OCI-LY1 (cell line): Measurements from ENCODE around the gene GCKR.

ENCODE experiments used
- H2AFZ ChIP-seq: fragments of 200-600 bp; sonication (generic), shearing (Covaris generic); 2 replicates; pipeline ENCODE4 v1.6.0; 2014; ENCODE audit warnings: antibody characterized with exemption, mild to moderate bottlenecking, low read length
- H3F3A ChIP-seq: fragments of 200-600 bp; sonication (generic), shearing (Covaris generic); 2 replicates; pipeline ENCODE4 v1.6.0; 2014; ENCODE audit warnings: mild to moderate bottlenecking, antibody characterized with exemption, low read length, moderate library complexity; ENCODE audit not compliant: insufficient read depth
- H3K27ac ChIP-seq: fragments of 200-600 bp; sonication (generic); 2 replicates; pipeline ENCODE4 v1.5.1; 2014; ENCODE audit warnings: low read length, mixed run types, mild to moderate bottlenecking, low read depth; ENCODE audit not compliant: poor library complexity, severe bottlenecking
- H3K27me3 ChIP-seq: fragments of 200-600 bp; sonication (generic); 2 replicates; pipeline ENCODE4 v1.6.0; 2014; ENCODE audit warnings: antibody characterized with exemption, mild to moderate bottlenecking, low read length, moderate library complexity; ENCODE audit not compliant: insufficient read depth
- H3K36me3 ChIP-seq: fragments of 200-600 bp; sonication (generic); 2 replicates; pipeline ENCODE4 v1.6.1; 2014; ENCODE audit warnings: mild to moderate bottlenecking, antibody characterized with exemption, low read length, moderate library complexity, mixed read lengths; ENCODE audit not compliant: insufficient read depth
- H3K4me1 ChIP-seq: fragments of 200-600 bp; sonication (generic); 2 replicates; pipeline ENCODE4 v1.5.1; 2014; ENCODE audit warnings: mild to moderate bottlenecking, low read length, moderate library complexity; ENCODE audit not compliant: insufficient read depth, severe bottlenecking
- H3K4me2 ChIP-seq: fragments of 200-600 bp; sonication (generic), shearing (Covaris generic); 2 replicates; pipeline ENCODE4 v1.6.1; 2014; ENCODE audit warnings: low read length
- H3K4me3 ChIP-seq: fragments of 200-600 bp; sonication (generic); 2 replicates; pipeline ENCODE4 v1.5.1; 2014; ENCODE audit warnings: low read length, low read depth, mild to moderate bottlenecking, mixed read lengths; ENCODE audit not compliant: poor library complexity, severe bottlenecking
- H3K79me2 ChIP-seq: fragments of 200-600 bp; shearing (Covaris generic); 2 replicates; pipeline ENCODE4 v1.6.1; 2016; ENCODE audit warnings: mixed run types, low read length, mixed read lengths; ENCODE audit not compliant: insufficient read depth
- H3K9ac ChIP-seq: fragments of 200-600 bp; sonication (generic), shearing (Covaris generic); 2 replicates; pipeline ENCODE4 v1.6.1; 2014; ENCODE audit warnings: mild to moderate bottlenecking, low read length, mixed read lengths
- H3K9me2 ChIP-seq: fragments of 200-600 bp; sonication (generic), shearing (Covaris generic); 2 replicates; pipeline ENCODE4 v1.6.1; 2014; ENCODE audit warnings: low read depth, mild to moderate bottlenecking, low read length, mixed read lengths
- H3K9me3 ChIP-seq: fragments of 200-600 bp; shearing (Covaris generic); 2 replicates; pipeline ENCODE4 v1.6.1; 2014; ENCODE audit warnings: low read length, mixed read lengths
- H4K20me1 ChIP-seq: fragments of 200-600 bp; sonication (generic), shearing (Covaris generic); 2 replicates; pipeline ENCODE4 v1.6.0; 2016; ENCODE audit warnings: mild to moderate bottlenecking, low read length; ENCODE audit not compliant: insufficient read depth
- CTCF ChIP-seq: fragments of 200-600 bp; sonication (generic), shearing (Covaris generic); IDR thresholded peaks from 2 replicates; pipeline ENCODE4 v1.5.1; 2017; ENCODE audit warnings: mild to moderate bottlenecking, antibody characterized with exemption, low read length, moderate library complexity, mixed read lengths
- EZH2 ChIP-seq: fragments of 200-600 bp; sonication (generic), shearing (Covaris generic); IDR thresholded peaks from 2 replicates; pipeline ENCODE4 v1.8.0; 2017; ENCODE audit warnings: borderline replicate concordance, mixed run types, mild to moderate bottlenecking, antibody characterized with exemption, low read length, moderate library complexity, mixed read lengths

GCKR gene

DNA sequence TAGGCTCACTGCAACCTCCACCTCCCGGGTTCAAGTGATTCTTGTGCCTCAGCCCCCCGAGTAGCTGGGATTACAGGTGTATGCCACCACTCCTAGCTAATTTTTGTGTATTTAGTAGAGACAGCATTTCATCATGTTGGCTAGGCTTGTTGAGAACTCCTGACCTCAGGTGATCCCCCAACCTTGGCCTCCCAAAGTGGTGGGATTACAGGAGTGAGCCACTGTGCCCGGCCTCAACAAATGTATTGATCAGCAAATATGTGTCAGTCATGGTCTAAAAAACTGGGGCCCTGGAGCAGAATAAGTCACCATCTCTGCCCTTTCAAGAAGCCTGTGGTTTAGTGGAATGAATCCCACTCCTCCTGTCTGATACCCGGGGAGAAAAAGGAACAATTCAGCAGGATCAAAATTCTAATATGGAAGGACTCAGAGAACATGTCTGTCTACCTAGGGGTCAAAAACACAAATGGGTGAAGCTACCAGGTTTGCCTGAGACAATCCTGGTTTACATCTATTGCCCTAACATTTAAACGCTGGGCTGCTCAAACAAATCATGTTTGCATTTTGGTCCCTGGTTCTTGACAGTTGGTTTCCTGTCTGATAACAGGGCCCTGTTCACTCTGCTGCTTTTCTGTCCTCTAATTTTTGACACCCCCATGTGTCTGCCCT, 21.6 kb downstream of the GCKR start:
- no peaks in the 10 kb centered on the region for H3K4me1 ChIP-seq
- H3K9ac ChIP-seq, result no peak overlapping the region
- no peaks in the 10 kb centered on the region for H3F3A ChIP-seq
- no peaks in the 10 kb centered on the region for H3K9me3 ChIP-seq
- no peaks in the 10 kb centered on the region for H3K27me3 ChIP-seq
- no peak overlapping the region for H2AFZ ChIP-seq
- H3K4me2 ChIP-seq, result no peak overlapping the region
- H3K27ac ChIP-seq, result no peak overlapping the region
- TF ChIP-seq CTCF (no peak), EZH2 (no peak)
- no peaks in the 10 kb centered on the region for H3K9me2 ChIP-seq
- H3K79me2 ChIP-seq, result no peaks in the 10 kb centered on the region
- no peaks in the 10 kb centered on the region for H3K36me3 ChIP-seq
- no peaks in the 10 kb centered on the region for H4K20me1 ChIP-seq
- no peak overlapping the region for H3K4me3 ChIP-seq

- Histone ChIP-seq H3K27me3 (no peaks in the 10 kb centered on the region), H3K9me2 (no peaks in the 10 kb centered on the region)
Observed at GRCh38 chr2:27518782-27519113, 22.1 kb downstream of the GCKR start.

DNA sequence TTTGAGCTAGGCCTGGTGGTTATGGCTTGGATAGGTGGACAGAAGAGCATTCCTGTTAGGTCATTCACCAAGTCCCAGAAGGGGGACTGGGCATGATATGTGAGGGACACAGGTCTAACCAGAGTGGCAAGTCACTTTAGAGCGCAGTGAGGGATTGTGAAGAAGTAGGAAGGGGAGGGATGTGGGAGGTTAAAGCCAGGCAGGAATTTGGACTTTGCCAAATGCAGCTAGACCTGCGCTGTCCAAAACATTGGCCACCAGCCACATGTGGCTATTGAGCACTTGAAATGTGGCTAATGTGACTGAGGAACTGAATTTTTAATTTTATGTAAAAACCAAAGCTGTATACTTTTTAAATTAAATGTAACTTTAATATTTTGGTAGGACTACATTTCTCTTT, 23.7 kb downstream of the GCKR start:
- H3K36me3 ChIP-seq, result no peaks in the 10 kb centered on the region
- H3K9ac ChIP-seq, result no peak overlapping the region
- no peaks in the 10 kb centered on the region for H3K9me3 ChIP-seq
- H2AFZ ChIP-seq, result no peak overlapping the region
- H3K79me2 ChIP-seq, result no peaks in the 10 kb centered on the region
- no peaks in the 10 kb centered on the region for H4K20me1 ChIP-seq
- H3K4me2 ChIP-seq, result no peak overlapping the region
- no peak overlapping the region for H3K27ac ChIP-seq
- no peaks in the 10 kb centered on the region for H3K4me1 ChIP-seq
- no peaks in the 10 kb centered on the region for H3F3A ChIP-seq
- no peak overlapping the region for H3K4me3 ChIP-seq
- TF ChIP-seq EZH2 (no peak), CTCF (no peak)
- H3K9me2 ChIP-seq, result no peaks in the 10 kb centered on the region
- H3K27me3 ChIP-seq, result no peaks in the 10 kb centered on the region

More at GRCh38 chr2:27518782-27519113, 22.1 kb downstream of the GCKR start:
- no peak overlapping the region for H3K27ac ChIP-seq
- no peak overlapping the region for H3K4me2 ChIP-seq
- H3K4me1 ChIP-seq, result no peaks in the 10 kb centered on the region
- no peak overlapping the region for H3K9ac ChIP-seq
- H3K9me3 ChIP-seq, result no peaks in the 10 kb centered on the region
- no peak for TF ChIP-seq EZH2
- no peaks in the 10 kb centered on the region for H3F3A ChIP-seq
- H3K36me3 ChIP-seq, result no peaks in the 10 kb centered on the region
- no peak overlapping the region for H3K4me3 ChIP-seq
- no peaks in the 10 kb centered on the region for H3K79me2 ChIP-seq
- no peaks in the 10 kb centered on the region for H4K20me1 ChIP-seq
- H2AFZ ChIP-seq, result no peak overlapping the region

GRCh38 chr2:27522400-27522945, 25.8 kb downstream of the GCKR start:
- Histone ChIP-seq H3K9ac (no peak overlapping the region), H4K20me1 (no peaks in the 10 kb centered on the region), H3K79me2 (no peaks in the 10 kb centered on the region), H3K27me3 (no peaks in the 10 kb centered on the region), H3K9me3 (no peaks in the 10 kb centered on the region), H3K4me3 (no peak overlapping the region), H2AFZ (no peak overlapping the region), H3K9me2 (no peaks in the 10 kb centered on the region), H3K4me1 (no peaks in the 10 kb centered on the region), H3K4me2 (no peak overlapping the region), H3K27ac (no peak overlapping the region), H3F3A (no peaks in the 10 kb centered on the region), H3K36me3 (no peaks in the 10 kb centered on the region)
- no peak for TF ChIP-seq EZH2
- TF ChIP-seq CTCF, result no peak
